Muscle layer of duodenum (tissue), 2 donors: Measurements from ENCODE around the gene MTFR1L.

Source experiments
- H3K27ac ChIP-seq: one replicate; pipeline ENCODE4 v1.7.0; 2013; ENCODE audit warnings: mild to moderate bottlenecking, low read length
- H3K27me3 ChIP-seq: one replicate; pipeline ENCODE4 v1.7.0; 2013; ENCODE audit warnings: low read depth, mild to moderate bottlenecking, control low read depth, low read length
- H3K36me3 ChIP-seq, 2 donors: one replicate each; pipeline ENCODE4 v1.7.0; 2013; ENCODE audit warnings: low read length in 2 of 2, control low read depth in 1 of 2, mild to moderate bottlenecking in 1 of 2; ENCODE audit not compliant: insufficient read depth in 2 of 2, control insufficient read depth in 1 of 2
- H3K4me1 ChIP-seq, 2 donors: one replicate each; pipeline ENCODE4 v1.7.0; 2013; ENCODE audit warnings: low read length in 2 of 2, mild to moderate bottlenecking in 2 of 2, control low read depth in 1 of 2, moderate library complexity in 1 of 2; ENCODE audit not compliant: insufficient read depth in 2 of 2, control insufficient read depth in 1 of 2
- H3K4me3 ChIP-seq, 2 donors: one replicate each; pipeline ENCODE4 v1.7.0; 2013; ENCODE audit warnings: low read length in 2 of 2, low read depth in 1 of 2, mild to moderate bottlenecking in 1 of 2
- H3K9me3 ChIP-seq, 2 donors: one replicate each; pipeline ENCODE4 v1.7.0; 2013; ENCODE audit warnings: low read length in 2 of 2, control low read depth in 1 of 2, mild to moderate bottlenecking in 1 of 2; ENCODE audit not compliant: control insufficient read depth in 1 of 2
- donor health status: healthy.

Gene MTFR1L

DNA sequence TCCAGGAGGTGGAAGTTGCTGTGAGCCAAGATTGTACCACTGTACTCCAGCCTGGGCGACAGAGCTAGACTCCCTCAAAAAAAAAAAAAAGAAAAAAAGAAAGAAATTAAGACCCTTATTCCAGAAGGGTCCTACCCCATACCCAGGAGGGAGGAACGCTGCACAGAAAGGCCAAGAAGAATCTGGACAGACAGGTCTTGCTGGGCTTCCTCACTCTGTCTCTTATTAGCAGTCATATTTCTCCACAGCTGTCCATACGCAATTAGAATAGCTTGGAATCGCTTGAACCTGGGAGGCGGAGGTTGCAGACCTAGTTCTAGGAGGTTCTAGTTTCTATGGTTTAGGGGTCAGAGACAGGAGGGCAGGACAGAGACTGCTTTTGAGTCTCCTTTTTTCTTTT is 58.9 kb downstream of the MTFR1L start:
- Histone ChIP-seq H3K4me3 (no peak overlapping the region), H3K27me3 (no peaks in the 10 kb centered on the region), H3K27ac (no peak overlapping the region), H3K9me3 (no peaks in the 10 kb centered on the region), H3K4me1 (peaks cover 7 to 10% of the 10 kb centered on the region in 2 donors), H3K36me3 (no peaks in the 10 kb centered on the region)

DNA sequence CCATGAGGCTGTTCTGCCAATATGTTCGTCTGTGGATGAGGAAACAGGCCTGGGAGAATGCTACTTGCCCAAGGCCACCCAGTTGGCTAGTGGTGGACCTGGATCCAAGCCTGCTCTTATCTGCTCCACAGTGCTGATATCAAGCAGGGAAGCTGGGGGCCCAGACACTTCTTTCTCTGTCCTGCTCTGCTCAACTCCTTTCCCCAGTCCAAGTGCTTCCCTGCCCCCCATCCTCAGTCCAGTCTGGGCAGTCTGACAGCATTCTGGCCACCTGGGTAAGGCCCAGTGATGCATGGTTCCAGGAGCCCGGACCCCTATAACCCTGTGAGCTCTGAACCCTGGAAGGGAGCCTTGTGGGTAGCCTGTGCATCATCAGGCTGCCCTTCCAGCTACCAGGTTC is 59.9 kb downstream of the MTFR1L start:
- H3K4me1 ChIP-seq: peaks cover 3 to 4% of the 10 kb centered on the region in 2 donors
- H3K27ac ChIP-seq: no peak overlapping the region
- no peaks in the 10 kb centered on the region for H3K9me3 ChIP-seq

GRCh38 chr1:25880518-25880917 is 60.8 kb downstream of the MTFR1L start:
- Histone ChIP-seq H3K9me3 (no peaks in the 10 kb centered on the region), H3K27ac (no peak overlapping the region), H3K27me3 (no peaks in the 10 kb centered on the region), H3K4me3 (no peak overlapping the region), H3K4me1 (peaks cover 0 to 3% of the 10 kb centered on the region in 2 donors), H3K36me3 (no peaks in the 10 kb centered on the region)

More for the DNA sequence above, 59.9 kb downstream of the MTFR1L start:
- Histone ChIP-seq H3K36me3 (no peaks in the 10 kb centered on the region), H3K4me3 (no peak overlapping the region), H3K27me3 (no peaks in the 10 kb centered on the region)

- Histone ChIP-seq H3K36me3 (no peaks in the 10 kb centered on the region), H3K9me3 (no peaks in the 10 kb centered on the region), H3K27ac (no peak overlapping the region), H3K27me3 (no peaks in the 10 kb centered on the region), H3K4me1 (peaks cover 0 to 3% of the 10 kb centered on the region in 2 donors), H3K4me3 (no peak overlapping the region)
Measured at GRCh38 chr1:25881266-25881665, 61.5 kb downstream of the MTFR1L start.
